HG03103 (cell line): ENCODE results near the gene CCND2.

Experiments
- ATAC-seq: cut with Tn5 transposase; IDR thresholded peaks from one replicate; pipeline ENCODE4 v1.9.1; 2021; ENCODE audit warnings: low read depth; ENCODE audit not compliant: unreplicated experiment

CCND2 gene

DNA sequence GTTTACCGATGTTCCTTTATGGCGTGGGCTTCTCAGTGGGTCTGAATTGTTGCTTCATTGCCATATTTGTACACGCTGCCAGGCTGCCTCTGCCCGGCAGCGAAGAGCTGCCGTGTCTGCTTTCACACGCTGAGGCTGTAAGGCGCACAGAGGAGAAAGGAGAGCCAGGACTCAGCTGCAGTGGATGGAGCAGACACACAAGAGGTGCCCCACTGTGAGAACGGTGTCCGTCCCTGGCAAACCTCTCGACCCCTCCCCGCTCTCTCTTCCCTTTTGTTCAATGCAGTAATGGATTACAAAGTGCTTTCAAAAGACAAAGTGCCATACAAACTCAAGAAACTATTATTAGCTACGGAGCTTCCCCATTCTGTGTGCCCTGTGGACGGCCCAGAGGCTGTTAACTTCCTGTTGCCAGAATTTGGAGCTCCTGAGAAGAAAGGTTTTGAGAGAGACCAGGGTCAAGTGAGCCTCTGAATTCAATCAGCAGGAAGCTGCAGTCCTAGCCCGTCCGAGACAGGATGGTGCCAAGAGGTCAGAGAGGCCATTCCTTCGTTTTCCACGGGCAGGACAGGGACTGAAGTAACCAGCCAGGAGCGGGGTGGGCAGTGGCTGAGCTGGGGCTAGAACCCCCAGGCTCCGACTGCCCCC lies 15.8 kb downstream of the CCND2 start:
- no peak for ATAC-seq

DNA sequence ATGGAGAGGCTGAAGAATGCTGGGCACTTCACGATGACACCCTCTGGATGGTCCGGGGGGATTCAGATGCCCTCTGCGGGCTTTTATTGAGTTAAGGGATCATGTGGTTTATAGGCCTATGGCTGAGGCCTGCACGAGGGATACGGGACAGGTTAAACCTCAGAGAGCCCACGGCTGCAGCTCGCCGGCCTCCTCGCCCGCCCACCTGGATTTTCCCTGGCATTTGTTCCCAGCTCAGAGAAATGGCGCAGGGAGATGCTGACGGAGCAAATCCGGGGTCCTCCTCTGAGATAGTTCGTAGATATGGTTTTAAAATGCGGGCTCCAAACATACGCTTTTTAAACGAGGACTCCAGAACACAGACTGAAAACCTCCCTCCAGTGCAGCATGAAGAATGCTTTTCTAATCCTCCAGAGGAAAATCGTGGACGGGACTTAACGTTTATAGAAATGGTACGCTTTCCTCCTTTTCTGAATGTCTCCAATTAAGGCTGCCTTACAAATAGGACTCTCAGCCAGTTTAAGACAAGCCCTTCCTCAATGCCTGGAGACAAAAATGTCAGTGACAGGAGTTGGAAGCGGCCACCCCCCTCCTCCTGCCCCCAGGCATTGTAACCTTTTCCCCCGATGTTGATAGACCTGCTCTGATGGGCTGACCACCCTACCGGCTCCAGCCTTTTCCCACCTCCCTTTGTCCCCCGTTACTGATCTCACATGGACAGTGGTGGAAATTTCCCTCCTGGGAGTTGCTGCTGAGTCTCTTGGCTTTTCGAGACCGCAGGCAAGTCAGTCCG lies 16.6 kb downstream of the CCND2 start:
- ATAC-seq: no peak

DNA sequence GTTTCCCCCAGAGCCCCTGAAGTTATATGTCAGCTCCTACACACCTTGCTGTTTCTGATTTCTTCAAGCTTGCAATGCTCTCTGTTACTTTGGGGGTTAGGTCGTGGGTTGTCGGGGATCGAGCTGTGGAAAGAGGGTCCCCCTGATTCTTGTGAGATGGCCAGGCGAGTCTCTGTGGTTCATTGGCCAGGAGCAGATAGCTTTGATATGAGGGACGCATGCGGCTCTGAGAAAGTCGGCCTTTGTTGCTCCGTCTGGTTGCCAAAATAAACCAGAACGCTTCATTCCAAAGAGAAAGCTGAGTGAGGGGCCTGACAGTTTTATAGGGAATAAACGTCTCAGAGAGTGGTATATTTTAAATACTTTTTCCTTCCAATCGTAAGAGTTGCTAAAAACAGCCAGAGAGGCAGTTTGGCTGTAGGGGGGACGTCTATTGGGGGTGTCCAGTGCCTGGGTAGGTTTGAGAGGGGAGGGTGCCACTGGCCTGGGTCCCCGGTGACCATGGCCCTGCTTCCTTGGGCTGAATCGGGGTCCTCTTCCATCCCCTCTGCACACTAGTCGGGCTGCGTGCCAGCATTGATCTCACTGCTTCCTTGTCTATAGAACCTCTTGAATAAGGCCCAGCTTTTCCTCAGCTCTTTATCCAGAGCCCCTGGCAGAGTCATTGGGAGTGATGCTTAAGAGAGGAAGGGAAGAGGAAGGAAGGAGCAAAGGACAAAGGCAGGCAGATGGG lies 18.9 kb downstream of the CCND2 start:
- no peak for ATAC-seq

DNA sequence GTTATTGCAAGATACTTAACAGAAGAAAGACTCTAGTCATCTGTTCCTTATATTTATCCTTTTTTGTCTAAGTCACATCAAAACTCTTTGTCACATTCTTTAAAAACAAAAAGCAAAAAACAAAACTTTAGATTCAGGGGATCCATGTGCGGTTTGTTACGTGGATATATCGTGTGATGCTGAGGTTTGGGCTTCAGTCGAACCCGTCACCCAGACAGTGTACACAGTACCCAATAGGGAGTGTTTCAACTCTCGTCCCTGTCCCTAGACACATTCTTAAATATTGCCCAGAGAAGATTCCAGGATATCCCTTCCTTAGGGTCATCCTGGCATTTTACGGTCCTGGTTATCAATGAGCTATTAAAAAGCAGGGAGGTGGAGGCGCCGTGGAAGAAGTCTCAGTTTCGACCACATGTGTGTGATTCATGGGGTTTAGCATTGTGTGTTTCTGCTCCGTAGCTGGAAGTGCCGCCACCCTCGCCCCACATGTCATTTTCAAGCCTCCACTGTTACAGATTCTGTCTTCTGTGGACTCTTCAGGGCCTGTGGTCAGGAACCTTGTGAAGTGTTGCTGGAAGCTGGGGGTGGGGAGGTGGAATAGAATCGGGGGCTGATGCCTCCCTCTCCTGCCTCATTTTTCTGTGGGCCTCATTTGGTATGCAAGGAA lies 19.9 kb downstream of the CCND2 start:
- no peak for ATAC-seq

DNA sequence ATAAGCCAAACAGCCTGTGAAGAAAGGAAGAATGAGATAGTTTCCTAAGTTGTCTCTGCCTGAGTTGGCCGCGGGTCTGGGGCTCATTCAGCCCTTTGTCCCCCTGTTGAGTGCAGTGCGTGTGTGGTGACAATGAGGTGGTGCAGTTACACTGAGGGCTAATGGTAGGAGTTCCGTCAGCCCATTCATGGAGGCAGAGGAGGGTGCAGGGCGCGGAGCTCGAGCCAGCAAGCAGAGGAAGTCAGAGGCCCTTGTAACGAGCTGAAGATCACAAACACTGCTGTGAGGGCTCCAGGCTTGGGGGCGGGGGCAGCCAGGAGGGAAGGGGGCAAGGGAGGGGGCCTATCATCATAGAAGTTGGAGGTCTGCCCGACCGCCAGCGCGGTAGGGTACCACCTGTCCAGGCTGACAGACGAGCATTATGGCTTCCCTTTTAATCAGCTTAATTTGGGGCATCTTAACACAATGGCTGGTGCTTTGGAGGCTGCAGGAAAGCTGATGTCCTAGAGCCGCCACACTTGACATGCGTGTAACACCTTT lies 20.5 kb downstream of the CCND2 start:
- no peak for ATAC-seq

DNA sequence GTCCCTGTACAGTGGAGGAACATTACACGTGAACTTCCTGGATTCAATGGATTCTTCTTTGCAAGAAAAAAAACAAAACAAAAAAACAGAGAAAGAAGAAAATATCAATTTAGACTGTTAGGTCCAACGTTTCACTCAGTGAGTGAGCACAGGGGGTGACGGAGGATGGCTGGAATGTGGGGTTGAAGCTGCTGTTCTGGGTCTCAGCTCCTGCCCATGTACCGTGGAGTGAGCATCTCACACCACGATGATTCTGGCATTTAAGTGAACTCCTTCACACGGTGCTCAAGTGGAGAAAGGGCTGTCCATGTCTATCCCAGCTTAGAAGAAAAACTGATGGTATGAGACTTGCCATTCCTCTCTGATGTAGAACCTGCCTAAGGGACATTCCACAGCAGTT lies 23.2 kb downstream of the CCND2 start:
- no peak for ATAC-seq

DNA sequence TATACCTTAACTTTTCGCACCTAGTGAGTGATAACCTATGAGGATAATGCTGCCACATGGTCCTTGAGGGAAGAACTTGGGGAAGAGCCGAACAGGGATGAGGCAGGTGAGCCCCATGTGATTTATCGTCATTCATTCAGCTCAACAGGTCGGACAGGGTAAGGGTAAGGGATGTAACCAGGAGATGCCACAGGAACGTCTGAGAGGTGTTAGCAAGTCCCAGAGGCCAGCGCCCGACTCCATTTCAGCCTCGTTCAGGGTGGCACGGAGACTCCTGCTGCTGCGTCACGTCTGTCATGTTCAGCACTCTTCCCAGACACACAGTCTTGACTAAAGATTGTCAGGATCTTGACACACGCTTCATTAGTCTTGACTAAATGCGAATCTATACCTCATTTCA lies 24.1 kb downstream of the CCND2 start:
- ATAC-seq: no peak

DNA sequence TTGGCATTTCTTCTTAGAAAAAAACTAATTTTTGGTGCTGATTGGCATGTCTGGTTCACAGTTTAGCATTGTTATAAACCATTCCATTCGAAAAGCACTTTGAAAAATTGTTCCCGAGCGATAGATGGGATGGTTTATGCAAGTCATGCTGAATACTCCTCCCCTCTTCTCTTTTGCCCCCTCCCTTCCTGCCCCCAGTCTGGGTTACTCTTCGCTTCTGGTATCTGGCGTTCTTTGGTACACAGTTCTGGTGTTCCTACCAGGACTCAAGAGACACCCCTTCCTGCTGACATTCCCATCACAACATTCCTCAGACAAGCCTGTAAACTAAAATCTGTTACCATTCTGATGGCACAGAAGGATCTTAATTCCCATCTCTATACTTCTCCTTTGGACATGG lies 27.3 kb downstream of the CCND2 start:
- no peak for ATAC-seq

DNA sequence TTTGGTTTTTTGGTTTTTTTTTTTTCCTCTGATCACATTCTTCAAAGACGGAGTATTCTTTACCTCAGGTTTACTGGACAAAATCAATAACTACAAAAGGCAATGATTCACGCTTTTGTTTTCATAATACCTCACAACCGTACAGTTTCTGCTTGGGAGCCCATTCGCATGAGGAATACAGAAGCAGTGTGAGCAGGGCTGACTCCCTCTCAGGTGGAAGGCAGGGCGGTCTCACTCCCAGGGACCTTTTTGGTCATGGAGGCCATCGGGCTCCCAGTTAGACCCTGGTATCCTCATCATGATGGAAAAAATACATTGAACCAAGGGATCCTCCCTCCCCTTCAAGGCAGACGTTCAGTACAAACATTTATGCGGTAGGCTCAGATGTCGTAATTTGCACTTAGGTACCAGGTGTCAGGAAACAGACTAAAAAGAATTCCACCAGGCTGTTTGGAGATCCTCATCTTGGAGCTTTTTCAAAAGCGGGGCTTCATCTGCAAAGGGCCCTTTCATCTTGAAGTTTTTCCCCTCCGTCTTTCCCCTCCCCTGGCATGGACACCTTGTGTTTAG lies 28.5 kb downstream of the CCND2 start:
- ATAC-seq: no peak

DNA sequence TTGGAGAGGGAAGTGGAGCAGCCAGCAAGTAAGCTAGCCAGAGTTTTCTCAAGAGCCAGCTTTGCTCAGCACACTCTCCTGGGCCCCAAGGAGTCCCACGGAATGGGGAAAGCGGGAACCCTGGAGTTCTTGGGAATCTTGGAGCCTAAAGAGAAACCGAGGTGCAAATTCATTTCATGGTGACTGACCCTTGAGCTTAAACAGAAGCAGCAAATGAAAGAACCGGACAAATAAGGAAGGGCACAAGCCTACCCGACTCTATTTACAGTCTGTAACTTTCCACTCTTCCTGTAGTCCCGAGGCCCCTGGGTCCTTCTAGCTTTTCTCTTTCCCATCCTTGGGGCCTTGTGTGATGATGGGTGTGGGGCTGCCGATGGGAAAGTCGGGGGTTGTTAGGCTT lies 29.3 kb downstream of the CCND2 start:
- no peak for ATAC-seq

DNA sequence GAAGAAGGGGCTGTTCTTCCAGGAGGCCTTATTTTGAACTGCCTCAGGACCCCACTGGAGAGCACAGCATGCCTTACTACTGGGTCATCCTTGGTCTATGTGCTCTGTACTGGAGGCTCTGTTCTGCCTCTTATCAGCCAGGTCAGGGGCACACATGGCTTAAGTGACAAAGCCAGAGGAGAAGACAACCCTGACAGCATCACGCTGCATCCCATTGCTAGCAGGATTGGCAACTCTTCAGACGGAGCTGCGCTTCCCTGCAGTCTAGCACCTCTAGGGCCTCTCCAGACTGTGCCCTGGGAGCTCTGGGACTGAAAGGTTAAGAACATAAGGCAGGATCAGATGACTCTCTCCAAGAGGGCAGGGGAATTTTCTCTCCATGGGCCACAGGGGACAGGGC lies 30.2 kb downstream of the CCND2 start:
- ATAC-seq: no peak

DNA sequence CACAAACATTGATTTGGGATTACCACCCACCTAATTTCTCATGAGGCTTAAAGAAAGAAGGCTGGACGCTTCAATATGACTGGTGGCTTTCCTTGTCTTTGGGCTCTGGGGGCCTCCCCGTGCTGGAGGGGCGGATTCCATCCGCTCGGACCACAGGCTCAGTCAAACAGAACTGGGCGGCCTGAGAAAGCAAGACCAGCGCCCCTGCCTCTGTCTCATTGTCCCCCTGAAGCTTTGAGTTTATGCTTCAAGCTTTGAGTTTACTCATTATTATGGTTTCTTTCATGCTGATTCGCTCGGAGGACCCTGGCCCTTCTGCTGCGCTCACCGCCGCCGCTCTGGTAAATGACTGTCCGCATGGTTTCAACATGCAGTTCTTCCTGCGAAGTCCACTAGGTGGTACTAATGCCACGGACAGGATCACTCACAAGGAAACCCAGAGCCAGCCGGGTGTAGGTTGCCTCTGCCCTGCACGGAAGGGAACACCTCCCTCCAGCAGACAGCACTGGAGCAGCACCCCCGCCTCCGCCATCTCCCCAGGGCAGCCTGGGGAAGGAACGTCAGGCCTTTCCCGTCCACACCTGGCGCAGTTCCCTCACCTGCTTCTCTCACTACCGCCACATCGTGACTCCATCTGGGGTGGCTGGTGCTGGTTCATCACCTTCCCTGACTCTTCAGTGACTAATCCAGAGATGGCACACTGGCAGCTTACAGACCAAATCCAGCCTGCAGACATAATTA lies 34.2 kb downstream of the CCND2 start:
- no peak for ATAC-seq

DNA sequence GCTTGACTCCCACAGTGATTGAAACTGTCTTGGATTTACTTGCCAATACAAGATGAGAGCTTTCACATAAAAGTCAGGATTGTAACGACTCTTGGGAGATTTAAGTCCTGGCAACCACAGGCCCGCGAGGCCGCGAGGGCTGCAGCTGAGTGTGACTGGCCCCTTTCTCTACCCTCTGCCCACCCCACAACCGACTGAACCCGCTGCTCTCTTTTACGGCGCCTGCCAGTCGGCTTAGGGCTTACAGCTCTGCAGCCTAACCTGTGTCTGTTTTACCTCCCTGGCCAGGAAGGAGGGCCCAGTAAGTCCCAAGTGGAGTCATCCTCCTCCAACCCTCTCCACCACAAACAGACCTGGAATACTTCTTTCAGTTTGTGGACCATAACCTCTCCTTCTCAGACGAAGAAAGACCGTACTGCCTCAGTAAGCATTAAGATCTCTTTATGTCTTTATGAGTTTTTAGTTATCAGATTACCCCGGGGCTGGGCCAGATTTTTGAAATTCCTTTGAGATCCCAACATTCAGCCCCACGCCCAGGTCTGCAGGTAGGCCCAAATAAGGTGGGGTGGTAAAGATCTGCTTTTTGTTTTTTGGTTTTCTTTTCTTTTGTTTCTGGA lies 34.9 kb downstream of the CCND2 start:
- no peak for ATAC-seq

DNA sequence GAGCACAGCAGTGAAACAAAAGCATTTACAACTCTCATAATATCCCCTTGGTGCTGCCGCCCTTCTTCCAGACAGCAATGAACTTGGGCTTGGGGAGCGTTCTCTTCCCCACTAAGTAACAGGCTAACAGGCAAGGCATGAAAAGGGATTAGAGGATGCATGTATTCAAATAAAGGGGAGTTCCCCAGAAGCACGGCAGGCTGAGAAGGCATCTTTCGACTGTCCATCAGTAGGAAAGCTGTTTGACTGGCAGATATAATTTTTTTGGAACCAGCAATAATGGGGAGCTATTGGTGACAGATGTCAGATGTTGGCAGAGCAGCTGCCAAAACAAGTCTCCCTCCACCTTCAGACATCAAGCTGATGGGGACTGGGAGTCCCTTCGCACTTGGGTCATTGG lies 38.2 kb downstream of the CCND2 start:
- no peak for ATAC-seq

DNA sequence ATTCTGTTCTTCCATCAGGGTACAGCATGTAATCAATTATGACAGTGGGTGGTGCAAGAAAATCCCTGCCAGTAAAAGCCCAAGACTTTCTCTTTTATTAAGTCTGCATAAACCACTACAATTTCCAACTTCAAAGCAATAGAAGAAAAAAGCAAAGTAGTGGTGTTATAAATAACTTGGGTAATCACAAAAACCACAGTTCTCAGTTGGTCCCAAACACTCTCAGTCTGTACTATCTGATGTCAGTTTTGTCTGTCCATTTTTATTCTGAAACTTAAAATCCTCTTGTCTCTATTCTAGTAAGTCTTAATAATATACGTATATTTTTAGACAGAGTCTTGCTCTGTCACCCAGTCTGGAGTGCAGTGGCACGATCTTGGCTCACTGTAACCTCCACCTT lies 38.7 kb downstream of the CCND2 start:
- no peak for ATAC-seq

DNA sequence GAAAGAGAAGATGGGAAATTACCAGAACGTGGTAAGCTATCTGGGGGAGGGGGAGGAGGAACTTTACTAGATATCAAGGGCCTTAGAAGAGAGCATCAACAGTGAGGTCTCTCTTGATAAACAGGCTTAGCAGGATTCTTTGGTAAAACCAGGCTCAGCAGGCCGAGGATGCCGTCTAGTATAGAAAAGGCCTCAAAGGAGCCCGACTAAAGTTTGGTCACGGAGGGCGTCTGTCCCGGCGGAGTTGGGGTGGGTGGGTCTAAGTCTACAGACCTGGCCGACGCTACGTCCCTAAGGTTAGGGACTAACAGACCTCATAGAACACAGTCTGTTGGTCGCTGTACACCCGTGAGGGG lies 46.9 kb downstream of the CCND2 start:
- ATAC-seq: peak; percentile 27

DNA sequence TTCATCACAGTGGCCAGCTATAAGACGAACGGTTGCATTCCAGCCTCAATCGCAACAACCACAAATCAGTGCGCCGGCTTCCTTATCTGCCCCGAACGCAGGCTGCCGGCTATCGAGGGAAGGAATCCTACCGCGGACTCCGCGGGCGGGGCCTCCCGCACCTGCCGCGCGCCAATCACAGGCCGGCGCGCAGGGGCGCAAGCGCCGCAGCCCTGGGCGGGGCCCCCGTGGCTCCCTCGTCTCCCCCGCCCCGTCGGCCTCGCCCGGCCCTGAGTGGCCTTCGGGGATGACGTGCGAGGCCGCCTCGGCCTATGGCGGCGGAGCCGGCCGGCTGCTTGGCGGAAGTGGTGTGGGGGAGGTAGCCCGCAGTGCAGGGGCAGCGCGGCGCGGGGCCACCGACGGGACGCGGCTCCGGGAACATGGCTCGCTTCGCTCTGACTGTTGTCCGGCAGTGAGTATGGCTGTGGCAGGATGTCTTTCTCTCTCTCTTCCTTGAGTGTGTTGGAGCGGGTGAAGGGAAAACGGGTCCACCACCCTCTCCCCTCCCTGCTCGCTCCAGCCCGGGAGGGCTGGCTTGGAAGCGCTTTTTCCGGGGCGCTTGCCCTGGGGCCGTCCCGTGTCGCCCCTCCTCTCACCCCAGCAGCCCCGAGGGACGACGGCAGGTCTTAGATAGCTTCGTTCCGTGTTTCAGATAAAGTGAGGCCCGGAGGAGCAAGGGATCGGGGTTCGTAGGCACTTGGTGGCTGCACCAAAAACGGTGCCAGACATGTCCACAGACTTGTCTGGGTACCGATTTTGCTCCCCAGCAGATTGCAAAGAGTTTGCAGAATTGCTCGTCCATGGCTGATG lies 47.5 kb downstream of the CCND2 start, which contains the start of gene TIGAR:
TIGAR (plus strand) TSS at position 361 of the 849 bp plus-strand sequence; CDS start at position 420, 59 bp downstream.
- peak; percentile 93 for ATAC-seq

DNA sequence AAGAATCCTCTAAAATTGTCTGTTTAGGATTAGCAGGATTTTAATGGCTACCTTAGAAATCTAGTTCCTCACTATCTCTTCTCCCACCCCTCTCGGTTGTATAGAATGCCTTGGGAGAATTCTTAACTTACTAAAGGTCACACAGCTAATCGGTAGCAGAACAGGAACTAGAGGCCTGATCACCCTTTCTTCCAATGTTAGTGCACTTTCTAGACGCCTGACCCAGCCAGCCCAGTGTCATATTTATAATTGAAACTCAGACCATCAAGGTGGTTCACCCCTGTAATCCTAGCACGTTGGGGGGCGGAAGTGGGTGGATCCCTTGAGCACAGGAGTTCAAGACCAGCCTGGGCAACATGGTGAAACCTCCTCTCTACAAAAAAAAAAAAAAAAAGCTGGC lies 49.2 kb downstream of the CCND2 start:
- ATAC-seq: no peak
